A549 (cell line): ENCODE data around the gene GPRIN2.

Source experiments
- CHD2 ChIP-seq: fragments of 150-350 bp; IDR thresholded peaks from 2 replicates; pipeline ENCODE4 v1.6.1; 2014; ENCODE audit warnings: low read length; ENCODE audit not compliant: partially characterized antibody
- CTCF ChIP-seq: fragments of >200 bp; sonication (Bioruptor Twin); formaldehyde crosslinking; IDR thresholded peaks from 3 replicates; pipeline ENCODE4 v1.5.1; 2016
- GATA3 ChIP-seq: IDR thresholded peaks from 2 replicates; pipeline ENCODE4 v1.6.1; 2012; ENCODE audit warnings: borderline replicate concordance
- MAX ChIP-seq: IDR thresholded peaks from 2 replicates; pipeline ENCODE4 v1.6.1; 2012
- RFX5 ChIP-seq: fragments of 450-650 bp; IDR thresholded peaks from 2 replicates; pipeline ENCODE4 v1.7.1; 2014; ENCODE audit warnings: antibody characterized with exemption, mild to moderate bottlenecking, moderate library complexity
- TP53 ChIP-seq: fragments of 250-450 bp; sonication (Bioruptor Pico); IDR thresholded peaks from 2 replicates; pipeline ENCODE4 v1.5.0; 2021; ENCODE audit warnings: mild to moderate bottlenecking, moderate library complexity

DNA sequence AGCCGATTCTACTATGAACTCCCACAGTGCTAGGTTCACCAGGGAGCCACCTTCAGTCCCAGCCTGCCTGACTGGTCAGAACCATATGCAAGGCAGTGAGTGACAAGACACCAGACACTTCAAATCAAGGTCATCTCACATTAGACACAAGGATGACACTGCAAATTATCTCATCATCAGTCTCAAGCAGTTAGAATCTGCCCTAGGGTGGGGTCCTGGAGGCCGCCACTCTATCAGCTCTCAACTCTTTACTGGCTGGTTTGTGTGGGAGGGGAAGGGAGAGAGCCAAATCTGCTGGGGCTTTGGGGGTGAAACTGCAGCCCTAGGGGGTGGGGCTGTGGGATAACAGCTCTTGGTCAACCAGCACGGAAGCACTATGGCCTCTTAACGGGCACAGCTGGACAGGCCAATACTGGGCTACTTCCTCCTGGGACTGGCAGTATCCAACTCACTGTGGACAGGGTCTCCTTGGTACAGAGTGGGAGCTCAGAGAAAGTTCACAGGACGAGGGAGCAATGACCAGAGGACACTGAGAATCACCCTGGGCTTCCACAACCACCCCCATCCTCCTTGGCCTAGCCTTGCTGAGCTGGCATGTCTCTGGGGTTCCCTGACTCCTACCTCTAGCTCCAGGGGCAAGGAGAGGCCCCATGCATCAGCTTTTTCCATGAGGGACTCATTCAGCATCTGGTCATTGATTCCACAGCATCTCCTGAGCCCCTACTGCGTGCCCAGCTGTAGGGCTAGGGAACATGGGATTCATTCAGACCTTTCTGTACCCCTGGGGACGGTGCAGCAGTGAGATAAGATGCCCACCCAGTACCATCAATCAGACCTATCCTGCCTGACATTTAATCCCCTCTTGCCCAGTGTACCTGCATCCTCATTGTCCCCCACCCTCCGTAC is 5.4 kb downstream of the GPRIN2 start:
- TF ChIP-seq TP53 (CRISPR knock-in tag) = no peak
- TF ChIP-seq GATA3 = no peak
- TF ChIP-seq CHD2 = no peak
- no peak for TF ChIP-seq RFX5
- TF ChIP-seq MAX = 0 out of 2 replicates have a peak, but pooled peaks have one; percentile 9
- no peak for TF ChIP-seq CTCF
